ENCODE measurements around the gene SCN8A. TPM values are rescaled to one million over a fixed set of nuclear protein-coding genes. Genes with fewer than 3 reads are reported as not detected.

The SCN8A gene
- polyA plus RNA-seq, 1 experiment = 9.6 TPM

DNA sequence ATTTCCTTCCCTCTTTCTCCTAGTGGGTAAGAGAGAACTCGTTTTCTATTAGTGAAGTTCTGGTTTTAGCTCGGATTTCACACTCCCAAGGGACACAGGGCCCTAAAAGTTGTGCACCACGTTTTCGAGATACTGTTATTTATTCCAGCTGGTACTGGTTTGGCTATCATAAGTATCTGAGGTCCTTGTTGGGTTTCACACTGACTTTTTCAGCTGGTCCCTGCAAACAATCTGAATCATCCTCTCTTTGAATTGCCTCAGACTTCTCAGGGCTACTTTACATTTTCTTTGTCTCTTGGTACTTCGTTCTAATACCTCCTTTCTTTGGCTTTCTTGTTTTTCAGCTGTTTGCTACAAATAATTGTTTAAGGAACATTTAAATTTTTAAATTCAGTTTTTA lies 75.7 kb downstream of the SCN8A start:
- ChIA-PET POLR2A (no interaction called here), CTCF (no interaction called here)
- no peaks in the 10 kb centered on the region for H3K27me3 ChIP-seq (ENCODE audit: control insufficient read depth, insufficient read depth, low read length)
- TF ChIP-seq, protein P1, sequence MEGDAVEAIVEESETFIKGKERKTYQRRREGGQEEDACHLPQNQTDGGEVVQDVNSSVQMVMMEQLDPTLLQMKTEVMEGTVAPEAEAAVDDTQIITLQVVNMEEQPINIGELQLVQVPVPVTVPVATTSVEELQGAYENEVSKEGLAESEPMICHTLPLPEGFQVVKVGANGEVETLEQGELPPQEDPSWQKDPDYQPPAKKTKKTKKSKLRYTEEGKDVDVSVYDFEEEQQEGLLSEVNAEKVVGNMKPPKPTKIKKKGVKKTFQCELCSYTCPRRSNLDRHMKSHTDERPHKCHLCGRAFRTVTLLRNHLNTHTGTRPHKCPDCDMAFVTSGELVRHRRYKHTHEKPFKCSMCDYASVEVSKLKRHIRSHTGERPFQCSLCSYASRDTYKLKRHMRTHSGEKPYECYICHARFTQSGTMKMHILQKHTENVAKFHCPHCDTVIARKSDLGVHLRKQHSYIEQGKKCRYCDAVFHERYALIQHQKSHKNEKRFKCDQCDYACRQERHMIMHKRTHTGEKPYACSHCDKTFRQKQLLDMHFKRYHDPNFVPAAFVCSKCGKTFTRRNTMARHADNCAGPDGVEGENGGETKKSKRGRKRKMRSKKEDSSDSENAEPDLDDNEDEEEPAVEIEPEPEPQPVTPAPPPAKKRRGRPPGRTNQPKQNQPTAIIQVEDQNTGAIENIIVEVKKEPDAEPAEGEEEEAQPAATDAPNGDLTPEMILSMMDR (IDR thresholded peaks at IDR 0.05; ENCODE audit: low read depth, low read length) = no peak
- no peak overlapping the region for H3K4me3 ChIP-seq (ENCODE audit: low read depth, low read length)
- H3K9me3 ChIP-seq (ENCODE audit: control insufficient read depth, insufficient read depth, low read length) = no peaks in the 10 kb centered on the region
- no peak for DNase-seq (ENCODE audit: low read depth, low spot score)
- no peak overlapping the region for H3K27ac ChIP-seq (ENCODE audit: low read depth, low read length)

DNA sequence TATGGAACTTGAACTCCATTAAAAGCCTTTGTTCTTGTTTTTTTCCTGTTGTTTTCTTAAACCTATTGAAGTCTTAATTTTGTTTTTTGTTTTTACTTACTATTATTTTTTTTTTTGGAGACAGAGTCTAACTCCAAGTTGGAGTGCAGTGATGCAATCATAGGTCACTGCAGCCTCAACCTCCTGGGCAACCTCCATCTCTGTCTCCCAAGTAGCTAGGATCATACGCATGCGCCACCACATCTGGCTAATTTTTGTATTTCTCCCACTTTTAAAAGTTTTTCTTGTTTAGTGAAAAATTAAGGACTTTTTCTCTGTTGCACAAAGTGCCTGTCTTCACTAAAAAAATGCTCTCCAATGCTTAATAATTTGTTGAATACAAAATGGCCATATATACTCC lies 76.2 kb downstream of the SCN8A start:
- no peak for DNase-seq (ENCODE audit: low read depth, low spot score)
- CTCF ChIA-PET = interaction anchor here (1.2 kb wide), 1 partner anchor 135 kb away, joined by 3 read pairs; no protein-coding TSS in a partner anchor
- no peak overlapping the region for H3K27ac ChIP-seq (ENCODE audit: low read depth, low read length)

DNA sequence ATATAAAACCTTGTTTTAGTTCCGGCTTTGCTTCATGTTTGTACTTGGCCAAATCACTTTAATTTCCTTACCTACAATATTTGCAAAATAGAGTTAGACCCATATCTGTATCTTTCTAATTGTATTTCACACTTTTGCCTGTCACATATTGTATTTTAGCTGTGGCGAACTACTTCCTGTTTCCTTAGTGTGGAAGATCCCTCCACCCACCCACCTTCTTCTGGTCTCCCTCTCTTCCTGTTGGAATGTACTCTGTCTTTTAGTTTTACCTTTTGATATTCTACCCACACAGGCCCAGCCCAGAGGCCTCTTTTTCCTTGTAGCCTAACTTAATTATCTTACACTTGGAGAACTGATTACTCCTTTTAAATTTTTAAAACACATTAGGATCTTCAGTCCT lies 78.2 kb downstream of the SCN8A start:
- H3K27me3 ChIP-seq (ENCODE audit: control insufficient read depth, insufficient read depth, low read length) = no peaks in the 10 kb centered on the region
- ChIA-PET POLR2A (no interaction called here), CTCF (no interaction called here)
- H3K9me3 ChIP-seq (ENCODE audit: control insufficient read depth, insufficient read depth, low read length) = no peaks in the 10 kb centered on the region
- no peak overlapping the region for H3K27ac ChIP-seq (ENCODE audit: low read depth, low read length)
- TF ChIP-seq, protein P1 (IDR thresholded peaks at IDR 0.05; ENCODE audit: low read depth, low read length) = no peak
- no peak overlapping the region for H3K4me3 ChIP-seq (ENCODE audit: low read depth, low read length)
- DNase-seq (ENCODE audit: low read depth, low spot score) = no peak

More for the DNA sequence above, 76.2 kb downstream of the SCN8A start:
- POLR2A ChIA-PET = no interaction called here
- H3K27me3 ChIP-seq (ENCODE audit: control insufficient read depth, insufficient read depth, low read length) = no peaks in the 10 kb centered on the region
- TF ChIP-seq, protein P1 (IDR thresholded peaks at IDR 0.05; ENCODE audit: low read depth, low read length) = no peak
- no peak overlapping the region for H3K4me3 ChIP-seq (ENCODE audit: low read depth, low read length)
- no peaks in the 10 kb centered on the region for H3K9me3 ChIP-seq (ENCODE audit: control insufficient read depth, insufficient read depth, low read length)

DNA sequence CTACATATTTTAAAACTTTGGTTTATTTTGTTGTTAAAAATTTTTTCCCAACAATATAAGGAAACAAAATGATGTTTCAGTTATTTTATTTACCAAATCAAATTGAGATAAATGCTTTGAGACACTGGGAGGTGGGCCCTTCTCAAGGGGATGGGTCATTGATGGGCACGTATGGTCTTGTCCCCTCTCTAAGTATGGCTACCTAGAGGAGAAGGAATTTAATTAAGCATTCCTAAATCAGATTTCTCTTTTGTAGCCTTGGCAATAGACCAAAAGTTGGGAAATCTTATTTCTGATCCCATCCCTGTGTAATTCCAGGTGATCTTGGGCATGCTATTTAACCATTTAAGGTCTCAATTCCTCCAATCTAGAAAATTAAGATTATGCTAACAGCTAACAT lies 79.0 kb downstream of the SCN8A start:
- no peaks in the 10 kb centered on the region for H3K9me3 ChIP-seq (ENCODE audit: control insufficient read depth, insufficient read depth, low read length)
- TF ChIP-seq, protein P1 (IDR thresholded peaks at IDR 0.05; ENCODE audit: low read depth, low read length) = no peak
- no peak for DNase-seq (ENCODE audit: low read depth, low spot score)
- H3K4me3 ChIP-seq (ENCODE audit: low read depth, low read length) = no peak overlapping the region
- no peaks in the 10 kb centered on the region for H3K27me3 ChIP-seq (ENCODE audit: control insufficient read depth, insufficient read depth, low read length)
- no peak overlapping the region for H3K27ac ChIP-seq (ENCODE audit: low read depth, low read length)
- ChIA-PET POLR2A (no interaction called here), CTCF (interaction anchor here (0.8 kb wide), 1 partner anchor 9 kb away, joined by 3 read pairs; no protein-coding TSS in a partner anchor)

DNA sequence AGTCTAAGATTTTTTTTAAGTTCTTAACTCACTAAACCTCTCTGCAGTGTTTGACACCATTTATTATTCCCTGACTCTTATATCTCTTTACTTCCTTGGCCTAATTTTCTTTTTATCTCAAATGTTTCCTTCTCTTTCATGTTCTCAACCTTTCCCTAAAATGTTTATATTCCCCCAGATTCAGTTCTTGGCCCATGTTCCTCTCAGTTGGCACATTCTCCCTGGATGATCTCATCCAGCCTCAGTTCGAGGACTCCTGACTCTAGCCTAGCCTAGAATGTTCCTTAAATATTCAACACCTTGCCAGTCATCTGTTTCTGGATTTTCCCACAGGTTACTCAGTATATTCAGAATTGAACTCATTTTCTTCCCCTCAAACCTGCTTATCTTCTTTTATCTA lies 81.3 kb downstream of the SCN8A start:
- POLR2A ChIA-PET = no interaction called here
- H3K27ac ChIP-seq (ENCODE audit: low read depth, low read length) = no peak overlapping the region
- H3K27me3 ChIP-seq (ENCODE audit: control insufficient read depth, insufficient read depth, low read length) = no peaks in the 10 kb centered on the region
- TF ChIP-seq, protein P1 (IDR thresholded peaks at IDR 0.05; ENCODE audit: low read depth, low read length) = no peak
- H3K4me3 ChIP-seq (ENCODE audit: low read depth, low read length) = no peak overlapping the region
- no peaks in the 10 kb centered on the region for H3K9me3 ChIP-seq (ENCODE audit: control insufficient read depth, insufficient read depth, low read length)
- no peak for DNase-seq (ENCODE audit: low read depth, low spot score)
- CTCF ChIA-PET = interaction anchor here (1.1 kb wide), 1 partner anchor 82 kb away, joined by 3 read pairs; no protein-coding TSS in a partner anchor
